ENCODE results near the gene CAPN3.

The CAPN3 gene

GRCh38 chr15:42358141-42358540 lies 1.2 kb upstream of the CAPN3 start:
- DNase-seq = no peak

- DNase-seq = no peak
These were observed 684 bp downstream of the CAPN3 start for GRCh38 chr15:42359985-42360384.

- DNase-seq = no peak
These were observed 1.3 kb downstream of the CAPN3 start for GRCh38 chr15:42360535-42361112.

GRCh38 chr15:42363487-42363886 lies 4.2 kb downstream of the CAPN3 start:
- no peak for DNase-seq

- DNase-seq = no peak
These were observed 4.6 kb downstream of the CAPN3 start for GRCh38 chr15:42363942-42364341.

GRCh38 chr15:42364529-42364928 lies 5.2 kb downstream of the CAPN3 start:
- DNase-seq = peak; percentile 28

GRCh38 chr15:42365921-42366550 lies 6.7 kb downstream of the CAPN3 start:
- no peak for DNase-seq

GRCh38 chr15:42367041-42367440 lies 7.7 kb downstream of the CAPN3 start:
- DNase-seq = no peak

GRCh38 chr15:42368096-42368495 lies 8.8 kb downstream of the CAPN3 start:
- no peak for DNase-seq

GRCh38 chr15:42371096-42371495 lies 11.8 kb downstream of the CAPN3 start:
- no peak for DNase-seq

GRCh38 chr15:42373274-42373673 lies 14.0 kb downstream of the CAPN3 start:
- no peak for DNase-seq

GRCh38 chr15:42373936-42374335 lies 14.6 kb downstream of the CAPN3 start:
- no peak for DNase-seq

GRCh38 chr15:42374810-42375209 lies 15.5 kb downstream of the CAPN3 start:
- no peak for DNase-seq

- DNase-seq = no peak
These were observed 16.0 kb downstream of the CAPN3 start for GRCh38 chr15:42375252-42375651.

GRCh38 chr15:42375941-42376340 lies 16.6 kb downstream of the CAPN3 start:
- no peak for DNase-seq

- DNase-seq = no peak
These were observed 18.7 kb downstream of the CAPN3 start for GRCh38 chr15:42378011-42378410.

GRCh38 chr15:42384597-42384996 lies 25.3 kb downstream of the CAPN3 start:
- DNase-seq = no peak

GRCh38 chr15:42385206-42385979 lies 26.1 kb downstream of the CAPN3 start:
- peak; percentile 23 for DNase-seq

GRCh38 chr15:42385980-42386700 lies 26.8 kb downstream of the CAPN3 start:
- DNase-seq = no peak

GRCh38 chr15:42387603-42388002 lies 28.3 kb downstream of the CAPN3 start:
- DNase-seq = no peak

GRCh38 chr15:42392309-42393024 lies 33.2 kb downstream of the CAPN3 start:
- no peak for DNase-seq

- no peak for DNase-seq
These were observed 34.8 kb downstream of the CAPN3 start for GRCh38 chr15:42394106-42394505.

- DNase-seq = no peak
These were observed 36.5 kb downstream of the CAPN3 start for GRCh38 chr15:42395838-42396237.

Data from NCI-H146 (cell line).